ENCODE results near the gene RGL4.

DNA sequence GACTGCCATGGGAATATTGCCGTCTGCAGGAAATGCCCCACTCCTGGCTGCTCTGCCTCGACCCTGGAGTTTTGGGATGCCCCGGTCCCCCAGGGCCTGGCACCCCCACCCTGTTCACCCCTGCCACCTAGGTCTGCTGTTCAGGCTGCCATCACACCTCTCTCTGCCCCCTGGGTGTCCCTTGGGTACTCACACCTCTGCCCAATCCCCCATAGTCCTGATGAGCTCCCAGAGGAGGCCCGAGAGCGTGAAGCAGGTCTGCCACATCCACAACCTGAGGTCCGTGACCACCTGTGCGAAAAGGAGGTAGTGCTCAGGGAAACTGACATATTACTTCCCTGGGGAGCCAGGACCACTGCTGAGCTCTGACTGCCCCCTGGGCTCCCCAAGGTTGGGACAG, 38.5 kb upstream of the RGL4 start:
- TF ChIP-seq, protein P1, sequence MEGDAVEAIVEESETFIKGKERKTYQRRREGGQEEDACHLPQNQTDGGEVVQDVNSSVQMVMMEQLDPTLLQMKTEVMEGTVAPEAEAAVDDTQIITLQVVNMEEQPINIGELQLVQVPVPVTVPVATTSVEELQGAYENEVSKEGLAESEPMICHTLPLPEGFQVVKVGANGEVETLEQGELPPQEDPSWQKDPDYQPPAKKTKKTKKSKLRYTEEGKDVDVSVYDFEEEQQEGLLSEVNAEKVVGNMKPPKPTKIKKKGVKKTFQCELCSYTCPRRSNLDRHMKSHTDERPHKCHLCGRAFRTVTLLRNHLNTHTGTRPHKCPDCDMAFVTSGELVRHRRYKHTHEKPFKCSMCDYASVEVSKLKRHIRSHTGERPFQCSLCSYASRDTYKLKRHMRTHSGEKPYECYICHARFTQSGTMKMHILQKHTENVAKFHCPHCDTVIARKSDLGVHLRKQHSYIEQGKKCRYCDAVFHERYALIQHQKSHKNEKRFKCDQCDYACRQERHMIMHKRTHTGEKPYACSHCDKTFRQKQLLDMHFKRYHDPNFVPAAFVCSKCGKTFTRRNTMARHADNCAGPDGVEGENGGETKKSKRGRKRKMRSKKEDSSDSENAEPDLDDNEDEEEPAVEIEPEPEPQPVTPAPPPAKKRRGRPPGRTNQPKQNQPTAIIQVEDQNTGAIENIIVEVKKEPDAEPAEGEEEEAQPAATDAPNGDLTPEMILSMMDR (IDR thresholded peaks at IDR 0.05): no peak
- TF ChIP-seq POLR2A (IDR thresholded peaks at IDR 0.05): no peak
